NCI-H2081 (cell line): ENCODE results near the gene PLXNA1.

Experiments
- DNase-seq, 2 experiments: peaks; one replicate each; lab custom pipeline; 2025; lab: John Stamatoyannopoulos, UW

Gene PLXNA1

DNA sequence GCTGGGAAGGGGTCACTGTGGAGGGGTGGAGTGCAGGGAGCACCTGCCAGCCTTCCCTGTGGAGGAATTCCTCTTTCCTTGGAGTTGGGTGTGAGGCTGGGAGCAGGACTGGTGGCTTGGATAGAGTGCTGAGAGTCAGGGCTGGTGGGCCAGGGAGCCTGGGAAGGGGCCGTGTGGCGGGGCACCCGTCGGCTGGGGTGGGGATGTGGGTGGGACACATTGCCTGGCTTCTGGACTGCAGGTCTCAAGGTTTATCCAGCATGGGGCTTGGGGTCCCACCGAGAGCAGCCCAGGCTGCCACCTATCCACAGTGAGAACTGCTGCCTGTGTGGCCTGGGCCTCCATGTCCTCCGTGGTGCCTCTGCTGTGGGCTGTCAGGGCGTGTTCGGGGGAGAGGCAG, 4.7 kb downstream of the PLXNA1 start:
- DNase-seq: no peak

DNA sequence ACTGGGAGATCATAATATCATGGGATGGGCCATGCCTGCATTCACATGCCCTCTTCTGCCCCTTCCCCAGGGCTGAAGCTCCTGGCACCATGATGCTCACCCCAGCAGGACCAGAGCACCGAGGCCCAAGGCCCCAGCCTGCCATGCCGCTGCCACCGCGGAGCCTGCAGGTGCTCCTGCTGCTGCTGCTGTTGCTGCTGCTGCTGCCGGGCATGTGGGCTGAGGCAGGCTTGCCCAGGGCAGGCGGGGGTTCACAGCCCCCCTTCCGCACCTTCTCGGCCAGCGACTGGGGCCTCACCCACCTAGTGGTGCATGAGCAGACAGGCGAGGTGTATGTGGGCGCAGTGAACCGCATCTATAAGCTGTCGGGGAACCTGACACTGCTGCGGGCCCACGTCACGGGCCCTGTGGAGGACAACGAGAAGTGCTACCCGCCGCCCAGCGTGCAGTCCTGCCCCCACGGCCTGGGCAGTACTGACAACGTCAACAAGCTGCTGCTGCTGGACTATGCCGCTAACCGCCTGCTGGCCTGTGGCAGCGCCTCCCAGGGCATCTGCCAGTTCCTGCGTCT, 5.6 kb downstream of the PLXNA1 start:
- DNase-seq: no peak

DNA sequence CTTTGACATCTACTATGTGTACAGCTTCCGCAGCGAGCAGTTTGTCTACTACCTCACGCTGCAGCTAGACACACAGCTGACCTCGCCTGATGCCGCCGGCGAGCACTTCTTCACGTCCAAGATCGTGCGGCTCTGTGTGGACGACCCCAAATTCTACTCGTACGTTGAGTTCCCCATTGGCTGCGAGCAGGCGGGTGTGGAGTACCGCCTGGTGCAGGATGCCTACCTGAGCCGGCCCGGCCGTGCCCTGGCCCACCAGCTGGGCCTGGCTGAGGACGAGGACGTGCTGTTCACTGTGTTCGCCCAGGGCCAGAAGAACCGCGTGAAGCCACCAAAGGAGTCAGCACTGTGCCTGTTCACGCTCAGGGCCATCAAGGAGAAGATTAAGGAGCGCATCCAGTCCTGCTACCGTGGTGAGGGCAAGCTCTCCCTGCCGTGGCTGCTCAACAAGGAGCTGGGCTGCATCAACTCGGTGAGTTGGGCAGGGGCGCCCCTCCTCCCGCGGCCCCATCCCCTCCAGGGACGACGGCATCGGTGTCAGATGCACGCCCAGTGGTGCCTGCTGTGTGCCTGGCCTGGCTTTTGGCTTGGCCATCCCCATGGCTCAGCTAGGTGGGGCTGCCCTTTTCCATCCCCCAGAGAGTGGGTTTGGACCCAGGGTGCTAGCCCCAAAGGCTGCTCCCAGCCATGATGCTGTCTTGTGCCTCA, 6.6 kb downstream of the PLXNA1 start:
- no peak for DNase-seq

DNA sequence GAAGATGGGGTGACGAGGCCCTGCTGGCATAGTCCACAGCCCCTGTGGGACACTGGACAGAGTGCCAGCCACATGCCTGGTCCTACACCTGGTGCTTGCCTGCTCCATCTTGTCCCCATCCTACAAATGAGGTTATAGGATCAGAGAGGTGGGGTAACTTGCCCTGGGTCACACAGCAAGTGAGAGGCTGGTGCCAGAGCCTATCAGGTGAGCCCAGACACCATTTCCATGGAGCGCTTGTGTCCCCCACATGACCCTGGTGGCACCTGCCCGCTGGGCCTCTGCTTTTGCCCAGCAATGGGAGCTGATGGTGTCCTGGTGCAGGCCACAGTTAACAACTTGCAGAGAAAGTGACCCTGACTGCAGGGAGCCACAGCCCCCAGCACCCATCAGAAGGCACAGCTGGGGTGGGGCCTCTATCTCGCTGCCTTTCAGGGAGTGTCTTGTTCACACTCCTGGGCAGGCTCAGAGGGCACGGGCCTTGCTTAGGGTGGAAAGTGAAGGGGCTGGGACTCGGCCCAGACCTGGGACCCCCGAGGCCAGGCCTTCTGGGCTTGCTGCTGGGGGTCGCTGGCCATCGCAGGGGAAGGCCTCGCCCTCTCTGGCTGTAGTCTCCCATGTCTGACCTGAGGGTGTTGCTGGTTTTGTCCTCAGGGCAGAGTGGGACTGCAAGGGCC, 7.2 kb downstream of the PLXNA1 start:
- no peak for DNase-seq

DNA sequence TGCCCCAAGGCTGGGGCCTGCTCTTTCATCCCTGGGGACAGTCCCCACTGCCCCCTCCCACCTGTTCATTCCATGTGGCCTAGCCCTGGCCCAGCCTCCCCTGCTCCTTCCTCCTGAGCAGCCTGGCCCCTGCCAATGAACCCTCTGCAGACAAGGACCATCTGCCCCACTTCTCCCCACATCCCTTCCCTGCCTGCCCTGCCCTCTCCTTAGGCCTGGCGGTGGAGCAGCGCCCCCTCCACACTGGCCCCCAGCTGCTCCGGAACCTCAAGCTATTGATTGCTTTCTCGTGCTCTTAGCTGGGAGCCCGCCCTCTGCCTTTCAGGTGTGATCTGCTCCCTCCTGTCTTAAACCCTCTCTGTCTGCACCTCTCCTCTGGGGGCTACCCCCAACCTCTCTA, 8.0 kb downstream of the PLXNA1 start:
- DNase-seq: no peak

DNA sequence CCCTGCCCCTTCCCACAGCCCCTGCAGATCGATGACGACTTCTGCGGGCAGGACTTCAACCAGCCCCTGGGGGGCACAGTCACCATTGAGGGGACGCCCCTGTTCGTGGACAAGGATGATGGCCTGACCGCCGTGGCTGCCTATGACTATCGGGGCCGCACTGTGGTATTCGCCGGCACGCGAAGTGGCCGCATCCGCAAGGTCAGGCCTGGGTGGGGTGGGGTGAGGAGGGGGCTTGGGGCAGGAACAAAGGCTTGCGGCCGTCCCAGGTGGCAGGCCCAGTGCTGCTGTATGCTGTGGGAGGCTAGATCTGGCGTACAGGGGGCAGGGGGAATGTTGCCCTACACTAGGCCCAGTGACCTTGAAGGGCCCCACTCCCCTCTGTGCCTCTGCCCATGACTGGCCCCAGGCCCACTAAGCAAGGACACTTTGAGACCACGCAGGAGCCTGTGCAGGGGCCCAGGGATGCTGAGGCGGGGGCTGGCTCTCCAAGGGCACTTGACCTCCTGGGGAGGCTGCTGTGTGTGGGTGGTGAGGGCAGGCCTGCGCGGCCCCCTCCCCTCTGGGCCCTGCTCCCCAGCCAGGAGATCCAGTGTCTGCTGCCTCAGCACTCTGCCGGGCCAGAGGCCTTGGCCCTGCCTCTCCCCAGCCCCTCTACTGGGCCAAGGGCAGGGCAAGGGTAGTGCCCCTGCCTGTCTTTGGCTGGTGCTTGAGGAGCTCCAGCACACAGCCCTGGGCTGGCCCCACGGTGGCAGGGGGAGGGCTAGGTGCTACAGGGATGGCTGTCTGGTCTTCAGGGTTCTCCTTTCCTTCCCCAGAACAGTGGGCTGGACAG, 8.7 kb downstream of the PLXNA1 start:
- no peak for DNase-seq

DNA sequence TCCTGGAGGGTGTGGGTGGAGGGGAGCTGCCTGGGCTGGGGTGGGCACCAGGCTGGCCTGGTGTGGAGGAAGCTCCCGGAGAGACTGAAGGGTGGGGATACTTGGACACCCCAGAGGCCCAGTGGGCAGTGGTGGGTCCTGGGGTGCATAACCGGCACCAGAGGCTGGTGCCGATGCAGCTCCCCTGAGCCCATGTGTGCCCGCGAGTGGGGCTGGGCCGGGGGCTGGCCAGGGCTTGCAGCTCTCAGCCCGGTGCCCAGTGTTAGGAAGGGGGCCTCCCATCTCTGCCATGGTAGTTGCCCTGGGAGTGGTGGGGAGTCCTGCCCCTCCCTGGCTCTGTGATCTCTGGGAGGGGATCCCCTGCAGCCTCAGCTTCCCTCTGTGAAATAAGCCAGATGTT, 9.3 kb downstream of the PLXNA1 start:
- DNase-seq: no peak

DNA sequence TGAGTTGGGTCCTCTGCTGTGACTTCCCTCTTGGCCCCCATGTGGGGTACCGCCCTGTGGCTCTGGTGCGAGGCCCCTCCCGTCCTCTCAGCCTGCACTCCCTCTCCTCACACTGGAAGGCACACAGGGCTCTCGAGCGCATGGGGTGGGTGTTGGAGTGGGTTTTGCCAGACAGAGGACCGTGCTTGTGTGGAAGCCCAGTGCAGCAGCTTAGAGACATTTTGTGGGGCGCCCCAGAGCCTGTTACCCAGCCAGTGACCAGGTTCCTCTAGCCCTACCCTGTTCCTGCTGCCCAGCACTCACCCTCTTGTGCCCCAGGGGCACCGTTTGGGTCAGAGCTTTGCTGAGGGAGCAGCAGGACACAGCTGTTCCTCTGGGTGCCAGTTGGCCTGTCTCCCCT, 9.9 kb downstream of the PLXNA1 start:
- no peak for DNase-seq

DNA sequence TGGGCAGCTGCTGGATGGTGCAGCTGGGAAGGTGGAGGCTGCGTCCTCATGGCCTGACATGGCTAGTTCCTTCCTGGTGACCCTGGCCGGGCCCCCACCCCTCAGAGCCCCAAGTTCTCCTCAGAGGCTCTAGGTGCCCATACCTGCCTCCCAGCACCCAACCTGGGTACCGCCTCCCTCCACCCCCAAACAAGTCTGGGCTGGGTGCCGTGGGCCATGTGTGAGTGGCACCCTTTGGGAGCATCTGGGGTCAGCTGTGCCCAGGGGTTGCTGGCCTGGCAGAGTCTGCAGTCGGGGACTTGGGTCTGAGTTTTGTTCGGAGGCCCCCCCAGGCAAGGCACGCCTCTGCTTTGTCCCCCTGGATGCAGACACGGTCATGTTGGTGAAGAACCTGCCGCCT, 10.5 kb downstream of the PLXNA1 start:
- no peak for DNase-seq

DNA sequence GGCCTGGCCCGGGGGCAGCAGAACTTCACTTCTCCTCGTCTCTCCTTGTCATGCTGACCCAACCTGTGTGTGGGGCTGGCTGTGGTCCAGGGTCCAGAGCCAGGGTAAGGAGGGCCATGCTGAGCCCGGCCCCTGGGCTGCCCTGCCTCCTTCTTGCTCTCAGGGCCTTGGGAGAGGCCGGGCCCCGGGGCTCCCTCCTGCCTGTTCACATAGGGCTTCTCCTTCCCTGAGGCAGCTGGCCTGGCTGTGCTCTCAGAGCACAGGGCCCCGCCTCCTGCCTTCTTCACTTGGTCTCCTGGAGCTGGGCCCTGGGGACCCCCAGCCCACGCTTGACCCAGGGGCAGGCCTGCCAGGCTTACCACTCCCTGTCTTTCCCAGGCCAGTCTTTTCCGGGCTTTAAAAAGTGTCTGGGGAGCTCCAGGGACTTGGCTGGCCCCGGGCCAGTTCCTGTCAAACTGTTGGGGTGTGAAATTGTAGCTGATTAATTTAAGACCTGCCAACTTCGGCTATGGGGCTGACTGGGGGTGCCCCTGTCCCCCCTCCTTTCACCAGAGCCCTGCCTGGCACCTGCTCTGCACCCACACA, 11.8 kb downstream of the PLXNA1 start:
- DNase-seq: no peak

DNA sequence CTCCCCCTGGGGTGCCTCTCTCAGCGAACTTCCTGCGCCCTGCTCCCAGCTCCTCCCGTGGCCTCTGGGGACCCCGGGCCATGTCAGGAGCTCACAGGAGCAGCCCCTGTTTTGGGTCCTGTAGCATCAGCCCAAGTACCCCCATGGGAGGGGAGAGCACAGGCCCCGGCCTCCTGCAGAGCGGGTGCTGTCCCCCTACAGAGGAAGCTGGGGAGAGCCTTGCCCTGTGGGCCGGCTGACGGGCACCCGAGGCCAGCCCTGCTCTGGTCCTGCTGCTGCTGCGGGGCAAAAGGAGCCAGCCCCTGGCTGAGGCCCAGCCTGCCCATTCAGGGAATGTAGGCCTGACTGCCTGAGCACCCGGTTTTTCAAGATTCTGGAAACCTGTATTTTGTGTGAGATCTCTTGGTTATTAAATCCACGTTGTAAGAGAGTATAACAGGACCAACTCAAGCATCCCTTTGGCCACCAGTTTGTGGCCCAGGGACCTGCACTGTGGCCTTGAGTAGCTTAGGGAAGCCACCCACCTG, 12.4 kb downstream of the PLXNA1 start:
- no peak for DNase-seq

DNA sequence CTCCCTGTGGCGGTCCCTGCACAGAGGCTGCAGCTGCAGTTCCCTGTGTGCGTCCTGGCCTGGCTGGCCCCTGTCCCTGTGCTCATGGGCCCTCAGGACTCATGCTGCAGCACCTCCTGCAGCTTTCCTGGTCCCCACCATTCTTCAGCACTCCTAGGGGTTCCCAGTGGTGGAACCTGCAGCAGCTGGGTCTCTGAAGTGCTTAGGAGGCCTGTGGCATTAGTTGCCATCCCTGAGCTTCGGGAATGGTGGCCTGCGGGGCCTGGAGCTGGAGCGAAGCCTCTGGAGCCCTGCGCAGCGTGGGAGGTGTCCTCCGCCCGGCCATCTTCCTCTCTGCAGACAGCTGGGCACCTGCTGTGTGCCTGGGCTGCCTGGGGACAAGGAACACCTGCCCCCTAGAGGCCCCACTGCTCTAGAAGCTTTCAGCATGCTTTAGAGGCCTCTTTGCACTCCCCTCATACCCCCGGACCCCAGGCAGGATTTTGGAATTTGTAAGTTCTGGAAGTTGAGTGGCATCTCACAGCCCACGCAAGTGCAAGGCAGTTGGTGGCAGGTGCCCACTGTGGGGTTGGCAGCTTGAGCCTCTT, 13.1 kb downstream of the PLXNA1 start:
- no peak for DNase-seq

DNA sequence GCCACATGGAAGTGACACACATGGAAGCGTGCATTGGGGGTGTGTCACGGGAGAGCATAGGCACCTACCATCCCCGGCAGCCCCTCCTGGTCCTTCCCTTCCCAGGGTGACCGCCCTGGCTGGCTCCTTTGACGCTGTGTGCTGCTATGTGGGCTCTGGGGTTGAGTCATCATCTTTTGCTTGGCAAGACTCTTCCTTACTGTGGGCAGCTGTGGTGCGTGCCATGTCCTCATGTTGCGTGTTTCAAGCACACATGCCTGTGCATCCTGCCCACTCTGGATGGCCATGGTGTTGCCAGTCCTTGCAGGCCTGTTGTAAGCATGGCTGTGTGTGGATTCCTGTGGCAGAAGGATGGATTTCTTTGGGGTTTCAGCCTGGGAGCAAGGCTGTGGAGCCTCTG, 14.0 kb downstream of the PLXNA1 start:
- no peak for DNase-seq

DNA sequence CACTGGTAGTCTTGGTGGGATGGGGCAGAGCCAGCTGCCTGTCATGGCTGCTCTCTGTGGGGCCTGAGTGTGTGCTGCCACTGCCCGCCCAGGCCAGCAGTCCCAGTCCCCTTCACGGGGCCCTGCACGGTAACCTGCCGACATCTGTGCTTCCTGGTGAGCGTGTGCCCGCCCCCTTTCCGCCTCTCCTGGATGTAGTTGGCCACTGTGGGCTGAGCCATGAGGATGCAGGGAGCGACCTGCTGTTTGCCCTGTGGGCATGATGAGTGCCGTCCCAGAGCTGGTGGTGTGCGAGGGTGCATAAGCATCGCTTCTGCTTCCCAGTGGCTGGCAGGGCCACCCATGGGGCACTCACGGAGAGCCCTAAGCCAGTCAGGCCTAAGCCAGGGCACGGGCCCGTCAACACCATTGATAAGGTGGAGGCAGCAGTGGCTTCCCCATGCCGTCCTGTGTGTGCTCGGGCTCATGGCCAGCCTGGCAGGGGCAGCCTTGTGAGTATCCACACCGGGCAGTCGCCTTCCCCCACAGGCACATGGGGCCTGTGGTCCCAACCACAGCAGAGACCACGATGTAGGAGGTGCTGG, 14.6 kb downstream of the PLXNA1 start:
- no peak for DNase-seq

DNA sequence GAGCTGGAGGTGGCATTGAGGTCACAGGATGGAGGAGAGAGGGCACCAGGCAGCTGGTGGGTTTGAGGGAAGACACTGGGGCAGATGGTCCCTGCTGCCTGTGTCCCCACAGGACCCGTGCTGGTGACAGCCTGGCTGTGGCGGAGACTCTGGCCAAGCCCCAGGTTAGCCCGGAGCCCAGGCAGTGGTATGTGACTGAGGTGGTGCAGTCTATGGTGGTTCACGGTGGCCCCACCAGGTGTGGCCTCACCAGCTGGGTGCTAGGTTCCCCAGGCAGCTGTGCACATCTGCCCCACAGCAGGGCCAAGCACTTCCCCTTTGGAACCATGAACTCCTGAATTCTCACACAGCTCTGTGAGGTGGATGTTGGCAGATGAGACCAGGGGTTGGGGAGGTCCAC, 15.4 kb downstream of the PLXNA1 start:
- DNase-seq: no peak

DNA sequence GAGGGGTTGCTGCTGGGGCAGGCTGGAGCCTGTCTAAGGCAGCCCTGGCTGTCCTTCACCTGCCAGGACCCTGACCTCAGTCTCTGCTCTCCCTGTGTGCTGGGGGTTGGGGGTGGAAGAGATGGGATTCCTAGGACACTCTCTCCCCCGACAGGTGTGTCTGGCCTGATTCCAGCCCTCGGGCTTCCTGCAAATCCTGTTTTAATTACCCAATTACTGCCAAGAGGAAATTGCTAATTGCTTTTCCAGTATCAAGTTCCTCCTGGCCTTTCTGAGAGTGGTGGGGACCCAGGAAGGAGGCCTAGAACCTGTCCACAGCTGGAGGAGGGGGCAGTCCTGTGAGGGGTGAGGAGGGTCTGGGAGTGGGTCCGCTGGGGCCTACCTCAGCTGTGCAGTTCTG, 15.8 kb downstream of the PLXNA1 start:
- DNase-seq: peak; percentile 43 to 77

DNA sequence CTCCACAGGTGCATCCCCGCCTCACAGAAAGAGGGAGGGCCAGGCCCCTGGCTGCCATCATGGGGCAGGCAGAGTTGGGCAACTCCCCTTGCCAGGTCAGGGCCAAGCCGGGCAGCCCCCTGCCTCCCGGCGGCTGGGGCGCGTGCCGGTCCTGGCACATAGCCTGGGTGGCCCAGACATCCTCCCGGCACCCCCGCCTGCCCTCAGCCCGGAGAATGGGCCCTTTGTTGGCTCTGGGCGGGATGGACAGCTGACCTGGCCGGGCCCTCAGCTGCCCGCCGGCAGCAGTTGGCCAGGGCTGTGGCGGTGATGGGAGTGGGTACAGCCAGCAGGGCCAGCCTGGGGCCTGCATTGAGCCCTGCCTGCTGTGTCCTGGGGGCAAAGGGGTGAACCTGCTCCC, 16.5 kb downstream of the PLXNA1 start:
- DNase-seq: no peak

DNA sequence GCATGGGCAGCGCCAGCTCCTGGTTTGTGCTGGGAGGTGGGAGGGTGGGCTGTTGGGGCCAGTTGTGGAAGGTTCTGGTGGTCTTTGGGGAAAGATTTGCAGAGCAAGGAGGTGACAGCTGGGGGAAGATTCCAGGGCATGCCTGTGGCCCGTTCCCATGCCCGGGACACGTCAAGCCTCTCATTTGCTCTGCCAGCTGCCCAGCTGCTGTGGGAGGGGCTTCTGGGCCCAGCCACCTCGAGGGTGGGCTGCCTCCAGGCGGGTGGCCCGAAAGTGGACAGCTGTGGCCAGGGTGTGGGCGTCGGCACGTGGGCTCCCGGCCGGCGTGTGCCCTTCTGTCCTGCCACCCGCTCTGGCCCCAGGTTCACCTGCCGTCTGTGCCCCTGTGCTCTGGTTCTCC, 17.2 kb downstream of the PLXNA1 start:
- no peak for DNase-seq

DNA sequence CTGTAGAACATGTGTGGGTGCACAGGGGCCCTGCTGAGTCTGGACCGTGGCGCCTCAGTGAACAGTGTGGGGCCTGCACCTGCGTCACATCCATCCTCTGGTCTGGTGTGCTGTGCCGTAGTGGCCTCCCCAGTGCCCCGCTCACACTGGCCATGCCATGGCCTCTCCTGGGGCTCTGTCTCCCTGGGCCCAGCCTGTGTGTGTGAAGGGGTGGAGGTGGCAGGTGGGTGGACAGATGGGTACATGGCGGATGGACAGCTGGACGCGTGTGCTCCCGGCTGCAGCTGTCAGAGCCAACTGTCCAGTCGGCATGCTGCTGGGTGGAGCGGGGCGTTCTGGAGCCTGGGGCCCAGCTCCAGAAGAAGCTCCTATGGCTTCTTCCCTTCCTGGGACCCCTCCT, 17.8 kb downstream of the PLXNA1 start:
- no peak for DNase-seq

DNA sequence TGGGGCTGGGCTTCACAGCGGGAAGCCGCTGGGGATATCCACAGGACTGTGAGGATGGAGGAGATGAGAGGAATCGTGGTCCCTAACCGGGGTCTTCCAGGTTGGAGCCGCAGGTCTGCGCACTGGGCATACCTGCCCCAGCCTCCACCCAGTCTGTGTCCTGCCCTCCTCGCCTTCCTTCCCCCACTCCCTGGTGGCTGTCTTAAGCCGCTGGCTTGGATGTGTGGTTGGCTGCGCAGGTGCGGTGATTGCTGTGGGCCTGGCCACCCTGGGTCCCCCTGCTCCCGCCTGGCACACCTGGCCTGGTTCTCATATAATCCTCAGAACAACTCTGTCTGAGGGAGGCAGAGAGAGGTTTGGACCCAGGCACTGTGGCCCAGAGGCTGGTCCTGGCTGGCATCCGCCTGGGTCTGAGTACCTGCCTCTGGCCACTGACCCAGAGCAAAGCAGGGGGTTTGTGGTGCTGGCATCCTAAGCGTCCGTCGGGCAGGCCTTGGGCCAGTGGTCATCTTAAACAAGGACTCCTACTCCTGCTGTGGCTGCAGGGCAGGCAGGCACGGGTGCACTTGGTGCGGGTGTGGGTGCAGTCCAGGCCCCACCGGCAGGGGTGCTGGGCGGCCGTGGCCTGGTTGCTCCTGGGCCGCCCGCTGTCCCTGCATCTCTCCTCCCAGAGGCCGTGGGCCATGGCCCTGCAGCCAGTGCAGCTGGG, 18.7 kb downstream of the PLXNA1 start:
- no peak for DNase-seq
